A549 (cell line): ENCODE measurements around the gene FOXF2. TPM values are rescaled to one million over a fixed set of nuclear protein-coding genes. Genes with fewer than 3 reads are reported as not detected.

ENCODE experiments used
- ATAC-seq, 2 experiments: fragments of 200-7000 bp in 1 of 2; fragments of >200 bp in 1 of 2; cut with Nextera tagmentation in 1 of 2; cut with Tn5 transposase in 1 of 2; 3 replicates each; pipeline versions ENCODE4 v1.8.0 to v1.9.1; 2018 to 2020; ENCODE audit warnings: mild to moderate bottlenecking in 1 of 2, moderate library complexity in 1 of 2
- CTCF ChIA-PET: fragments of 300-600 bp; sonication (Branson Sonifier 250); formaldehyde crosslinking; extraction: SDS; loops from one replicate; lab custom pipeline; 2021; ENCODE audit warnings: antibody characterized with exemption, inconsistent platforms; lab: Yijun Ruan, JAX
- POLR2A ChIA-PET: fragments of 350-600 bp; formaldehyde crosslinking; extraction: SDS; loops from one replicate; lab custom pipeline; 2021; ENCODE audit warnings: antibody characterized with exemption, inconsistent platforms; lab: Yijun Ruan, JAX
- DNase-seq, 2 experiments: peaks; one replicate each; pipeline versions ENCODE4 v3.0.0 to v3.0.0-alpha.2; 2011 to 2016; ENCODE audit warnings: low read depth in 1 of 2, low spot score in 1 of 2
- FAIRE-seq: peaks from 2 replicates; lab custom pipeline; 2011; peaks lifted over from hg19 to GRCh38; lab: Jason Lieb, UNC
- H3K27ac ChIP-seq, 2 experiments: fragments of >200 bp; sonication (Bioruptor Twin); formaldehyde crosslinking; 3 replicates each; pipeline ENCODE4 v1.5.1; 2016 to 2017
- H3K4me1 ChIP-seq: fragments of >200 bp; sonication (Bioruptor Twin); formaldehyde crosslinking; 3 replicates; pipeline ENCODE4 v1.6.1; 2016
- H3K4me2 ChIP-seq: fragments of >200 bp; sonication (Bioruptor Twin); formaldehyde crosslinking; 3 replicates; pipeline ENCODE4 v1.6.1; 2016
- H3K4me3 ChIP-seq: fragments of >200 bp; sonication (Bioruptor Twin); formaldehyde crosslinking; 3 replicates; pipeline ENCODE4 v1.5.1; 2016
- H3K9me3 ChIP-seq: fragments of >200 bp; sonication (Bioruptor Twin); formaldehyde crosslinking; 3 replicates; pipeline ENCODE4 v1.6.1; 2016
- CBX8 ChIP-seq: fragments of 200-600 bp; sonication (generic); IDR thresholded peaks from 2 replicates; pipeline ENCODE4 v1.6.1; 2016
- CEBPB ChIP-seq, 2 experiments: fragments of >200 bp in 1 of 2; sonication (Bioruptor Twin) in 1 of 2; formaldehyde crosslinking in 1 of 2; IDR thresholded peaks; 2 replicates each; pipeline ENCODE4 v1.6.1; 2012 to 2016
- CHD4 ChIP-seq: fragments of 200-600 bp; sonication (generic); IDR thresholded peaks from 2 replicates; pipeline ENCODE4 v1.6.1; 2016; ENCODE audit warnings: antibody characterized with exemption, mild to moderate bottlenecking, borderline replicate concordance
- EHMT2 ChIP-seq: fragments of 200-600 bp; sonication (generic); IDR thresholded peaks from 2 replicates; pipeline ENCODE4 v1.6.1; 2016; ENCODE audit warnings: antibody characterized with exemption, low read depth, mild to moderate bottlenecking, moderate library complexity
- EP300 ChIP-seq, 2 experiments: fragments of >200 bp; sonication (Bioruptor Twin); formaldehyde crosslinking; IDR thresholded peaks; 2 replicates in 1 of 2; 3 replicates in 1 of 2; pipeline ENCODE4 v1.6.1; 2016 to 2017
- ESRRA ChIP-seq: fragments of 150-350 bp; IDR thresholded peaks from 2 replicates; pipeline ENCODE4 v1.6.1; 2014; ENCODE audit warnings: mild to moderate bottlenecking, low read length, borderline replicate concordance
- FOSL2 ChIP-seq, 2 experiments: fragments of 450-650 bp in 1 of 2; fragments of >200 bp in 1 of 2; sonication (Bioruptor Twin) in 1 of 2; formaldehyde crosslinking; IDR thresholded peaks; 2 replicates each; pipeline versions ENCODE4 v1.5.0 to v1.6.1; 2016 to 2020; ENCODE audit warnings: mild to moderate bottlenecking in 1 of 2, moderate library complexity in 1 of 2
- HES2 ChIP-seq: fragments of >200 bp; sonication (Bioruptor Twin); formaldehyde crosslinking; IDR thresholded peaks from 2 replicates; pipeline ENCODE4 v1.6.1; 2016
- HEYL ChIP-seq: fragments of 250-450 bp; sonication (Bioruptor Pico); IDR thresholded peaks from 2 replicates; pipeline ENCODE4 v1.8.0; 2021; ENCODE audit warnings: mild to moderate bottlenecking, moderate library complexity
- HOXA7 ChIP-seq: fragments of 250-450 bp; sonication (Bioruptor Pico); IDR thresholded peaks from 2 replicates; pipeline ENCODE4 v1.5.0; 2020; ENCODE audit warnings: mild to moderate bottlenecking, moderate library complexity
- HOXB13 ChIP-seq: fragments of 250-450 bp; sonication (Bioruptor Pico); IDR thresholded peaks from 2 replicates; pipeline ENCODE4 v1.5.0; 2020; ENCODE audit warnings: low read depth, mild to moderate bottlenecking, moderate library complexity
- JUN ChIP-seq, 2 experiments: fragments of >200 bp; sonication (Bioruptor Twin); formaldehyde crosslinking; IDR thresholded peaks; 2 replicates in 1 of 2; 3 replicates in 1 of 2; pipeline ENCODE4 v1.6.1; 2016 to 2017
- KDM1A ChIP-seq: fragments of 200-600 bp; sonication (generic); IDR thresholded peaks from 2 replicates; pipeline ENCODE4 v1.6.1; 2016; ENCODE audit warnings: low read depth, mild to moderate bottlenecking
- KDM5A ChIP-seq: fragments of 200-600 bp; sonication (generic); IDR thresholded peaks from 2 replicates; pipeline ENCODE4 v1.6.1; 2016; ENCODE audit warnings: antibody characterized with exemption, mild to moderate bottlenecking
- MAX ChIP-seq: IDR thresholded peaks from 2 replicates; pipeline ENCODE4 v1.6.1; 2012
- MAZ ChIP-seq: fragments of 150-350 bp; IDR thresholded peaks from 2 replicates; pipeline ENCODE4 v1.6.1; 2014; ENCODE audit warnings: antibody characterized with exemption, low read depth, low read length, borderline replicate concordance
- NPAS2 ChIP-seq: fragments of 250-450 bp; sonication (Bioruptor Pico); IDR thresholded peaks from 2 replicates; pipeline ENCODE4 v1.8.0; 2022; ENCODE audit warnings: mild to moderate bottlenecking, moderate library complexity, borderline replicate concordance
- NR3C1 ChIP-seq: fragments of >200 bp; sonication (Bioruptor Twin); formaldehyde crosslinking; IDR thresholded peaks from 3 replicates; pipeline ENCODE4 v1.6.1; 2017
- POLR2AphosphoS2 ChIP-seq: conservative IDR thresholded peaks from 2 replicates; pipeline ENCODE4 v1.6.1; 2012; ENCODE audit warnings: low read length, improper control_type of control experiment, inconsistent platforms
- RFX5 ChIP-seq: fragments of 450-650 bp; IDR thresholded peaks from 2 replicates; pipeline ENCODE4 v1.7.1; 2014; ENCODE audit warnings: antibody characterized with exemption, mild to moderate bottlenecking, moderate library complexity
- SMC3 ChIP-seq: fragments of >200 bp; sonication (Bioruptor Twin); formaldehyde crosslinking; IDR thresholded peaks from 3 replicates; pipeline ENCODE4 v1.6.1; 2018; ENCODE audit warnings: inconsistent platforms
- TFCP2L1 ChIP-seq: fragments of 250-450 bp; sonication (Bioruptor Pico); IDR thresholded peaks from 2 replicates; pipeline ENCODE4 v1.5.0; 2021; ENCODE audit warnings: mild to moderate bottlenecking
- WGBS: methylation state at CpG from one replicate; pipeline ENCODE4 v1.1.6; 2017; ENCODE audit errors: missing lambda C conversion rate; 5-methylcytosine and 5-hydroxymethylcytosine counted together
- polyA plus RNA-seq, 4 experiments: library from polyadenylated mRNA; depleted of rRNA in 3 of 4; stranded (reverse); fragments of >200 nt; fragmentation: RNase III in 1 of 4; extraction: RNeasy Plus Mini Kit Qiagen cat#74134 plus additional on column Dnase treatment in 1 of 4; gene quantifications; 2 replicates in 3 of 4; 3 replicates in 1 of 4; pipeline ENCODE4 v1.2.3, GENCODE V29; 2011 to 2017
- TF ChIP-seq, protein P1 (sequence below): fragments of 200-600 bp; sonication (generic); IDR thresholded peaks from 2 replicates; pipeline ENCODE4 v1.6.1; 2016; ENCODE audit warnings: antibody characterized with exemption, mild to moderate bottlenecking, moderate library complexity
- TF ChIP-seq, protein P2 (sequence below): fragments of >200 bp; sonication (Bioruptor Twin); formaldehyde crosslinking; IDR thresholded peaks from 3 replicates; pipeline ENCODE4 v1.6.1; 2016

The FOXF2 gene
- polyA plus RNA-seq, 2 of the 4 experiments (the other 2 are of a cell fraction): 6.6 to 12.3 TPM

GRCh38 chr6:1416820-1417219 lies 27.4 kb downstream of the FOXF2 start:
- ChIA-PET POLR2A (no interaction called here), CTCF (interaction anchor here (0.6 kb wide), 2 partner anchors 20 to 709 kb away, joined by 5 read pairs; no protein-coding TSS in a partner anchor)
- Histone ChIP-seq H3K4me2 (no peak overlapping the region), H3K4me1 (no peaks in the 10 kb centered on the region), H3K4me3 (no peak overlapping the region), H3K9me3 (no peaks in the 10 kb centered on the region), H3K27ac (no peak overlapping the region)
- FAIRE-seq (no peak), DNase-seq (no peak), ATAC-seq (no peak)
- 65% methylated on average over 8 of the region's 11 CpGs for WGBS
- no peak for TF ChIP-seq EP300 (IDR thresholded peaks at IDR 0.05)
- no peak for TF ChIP-seq POLR2AphosphoS2

- Histone ChIP-seq H3K4me2 (no peak overlapping the region), H3K4me1 (no peaks in the 10 kb centered on the region), H3K27ac (no peak overlapping the region), H3K4me3 (no peak overlapping the region), H3K9me3 (no peaks in the 10 kb centered on the region)
- ATAC-seq (no peak), FAIRE-seq (no peak), DNase-seq (no peak)
- no peak for TF ChIP-seq JUN (IDR thresholded peaks at IDR 0.05)
- TF ChIP-seq, protein P1, sequence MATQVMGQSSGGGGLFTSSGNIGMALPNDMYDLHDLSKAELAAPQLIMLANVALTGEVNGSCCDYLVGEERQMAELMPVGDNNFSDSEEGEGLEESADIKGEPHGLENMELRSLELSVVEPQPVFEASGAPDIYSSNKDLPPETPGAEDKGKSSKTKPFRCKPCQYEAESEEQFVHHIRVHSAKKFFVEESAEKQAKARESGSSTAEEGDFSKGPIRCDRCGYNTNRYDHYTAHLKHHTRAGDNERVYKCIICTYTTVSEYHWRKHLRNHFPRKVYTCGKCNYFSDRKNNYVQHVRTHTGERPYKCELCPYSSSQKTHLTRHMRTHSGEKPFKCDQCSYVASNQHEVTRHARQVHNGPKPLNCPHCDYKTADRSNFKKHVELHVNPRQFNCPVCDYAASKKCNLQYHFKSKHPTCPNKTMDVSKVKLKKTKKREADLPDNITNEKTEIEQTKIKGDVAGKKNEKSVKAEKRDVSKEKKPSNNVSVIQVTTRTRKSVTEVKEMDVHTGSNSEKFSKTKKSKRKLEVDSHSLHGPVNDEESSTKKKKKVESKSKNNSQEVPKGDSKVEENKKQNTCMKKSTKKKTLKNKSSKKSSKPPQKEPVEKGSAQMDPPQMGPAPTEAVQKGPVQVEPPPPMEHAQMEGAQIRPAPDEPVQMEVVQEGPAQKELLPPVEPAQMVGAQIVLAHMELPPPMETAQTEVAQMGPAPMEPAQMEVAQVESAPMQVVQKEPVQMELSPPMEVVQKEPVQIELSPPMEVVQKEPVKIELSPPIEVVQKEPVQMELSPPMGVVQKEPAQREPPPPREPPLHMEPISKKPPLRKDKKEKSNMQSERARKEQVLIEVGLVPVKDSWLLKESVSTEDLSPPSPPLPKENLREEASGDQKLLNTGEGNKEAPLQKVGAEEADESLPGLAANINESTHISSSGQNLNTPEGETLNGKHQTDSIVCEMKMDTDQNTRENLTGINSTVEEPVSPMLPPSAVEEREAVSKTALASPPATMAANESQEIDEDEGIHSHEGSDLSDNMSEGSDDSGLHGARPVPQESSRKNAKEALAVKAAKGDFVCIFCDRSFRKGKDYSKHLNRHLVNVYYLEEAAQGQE: no peak
- TF ChIP-seq HOXA7: no peak
- no peak for TF ChIP-seq POLR2AphosphoS2
- no peak for TF ChIP-seq CEBPB (IDR thresholded peaks at IDR 0.05)
- TF ChIP-seq HOXB13 (CRISPR knock-in tag): no peak
- TF ChIP-seq KDM1A: no peak
- TF ChIP-seq HES2: no peak
- no peak for TF ChIP-seq MAX
- TF ChIP-seq, protein P2, sequence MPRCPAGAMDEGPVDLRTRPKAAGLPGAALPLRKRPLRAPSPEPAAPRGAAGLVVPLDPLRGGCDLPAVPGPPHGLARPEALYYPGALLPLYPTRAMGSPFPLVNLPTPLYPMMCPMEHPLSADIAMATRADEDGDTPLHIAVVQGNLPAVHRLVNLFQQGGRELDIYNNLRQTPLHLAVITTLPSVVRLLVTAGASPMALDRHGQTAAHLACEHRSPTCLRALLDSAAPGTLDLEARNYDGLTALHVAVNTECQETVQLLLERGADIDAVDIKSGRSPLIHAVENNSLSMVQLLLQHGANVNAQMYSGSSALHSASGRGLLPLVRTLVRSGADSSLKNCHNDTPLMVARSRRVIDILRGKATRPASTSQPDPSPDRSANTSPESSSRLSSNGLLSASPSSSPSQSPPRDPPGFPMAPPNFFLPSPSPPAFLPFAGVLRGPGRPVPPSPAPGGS: no peak
- TF ChIP-seq CBX8: no peak
- TF ChIP-seq MAZ: no peak
- no peak for TF ChIP-seq EHMT2
- no peak for TF ChIP-seq HEYL (CRISPR knock-in tag)
- ChIA-PET CTCF (interaction anchor here (0.6 kb wide), 1 partner anchor 21 kb away, joined by 5 read pairs; no protein-coding TSS in a partner anchor), POLR2A (no interaction called here)
- WGBS: 87% methylated on average over 12 of the region's 12 CpGs
Measured at GRCh38 chr6:1417718-1418117, 28.3 kb downstream of the FOXF2 start.

GRCh38 chr6:1418471-1419191 lies 29.3 kb downstream of the FOXF2 start:
- no peak for FAIRE-seq
- Histone ChIP-seq H3K27ac (no peak overlapping the region), H3K4me1 (no peaks in the 10 kb centered on the region)
- no peak for DNase-seq
- CTCF ChIA-PET: interaction anchor here (0.6 to 0.9 kb wide), 2 partner anchors 22 to 558 kb away, joined by 3 to 4 read pairs; no protein-coding TSS in a partner anchor
- POLR2A ChIA-PET: no interaction called here
- ATAC-seq: no peak; a peak in 1 of 6 replicates
- TF ChIP-seq SMC3 (no peak), TFCP2L1 (CRISPR knock-in tag) (no peak), RFX5 (no peak), CBX8 (no peak), KDM5A (no peak), NPAS2 (CRISPR knock-in tag) (no peak), ESRRA (no peak), NR3C1 (no peak), FOSL2 (IDR thresholded peaks at IDR 0.05) (no peak), FOSL2 (CRISPR knock-in tag; IDR thresholded peaks at IDR 0.05) (no peak), CHD4 (no peak)
- TF ChIP-seq, all 56 proteins: peak for 0
- no peaks in the 10 kb centered on the region for H3K9me3 ChIP-seq
- no peak overlapping the region for H3K4me2 ChIP-seq
- WGBS: 54% methylated on average over 13 of the region's 15 CpGs
- no peak overlapping the region for H3K4me3 ChIP-seq
